Stimulated activated naive CD8-positive, alpha-beta T cell treated with anti-CD3 and anti-CD28 coated beads, Interleukin-15, Interleukin-2, amounts not matched to agents 100 ng/mL and 50 ng/mL, for 24 hours (primary cell): Measurements from ENCODE around the gene ZBTB32.
"Not testable (repeated sequence)": the region's sequence is repeated elsewhere in the genome, so short reads cannot be mapped to it uniquely, and the experiment has no call there.

ENCODE experiments used
- H3K27ac Mint-ChIP-seq: one replicate; pipeline ENCODE4 v1.8.0; 2021; ENCODE audit warnings: mild to moderate bottlenecking, mixed read lengths
- H3K27me3 Mint-ChIP-seq: one replicate; pipeline ENCODE4 v1.8.0; 2021; ENCODE audit warnings: mixed read lengths
- H3K36me3 Mint-ChIP-seq: one replicate; pipeline ENCODE4 v1.8.0; 2021; ENCODE audit warnings: low read depth, mixed read lengths
- H3K4me1 Mint-ChIP-seq: one replicate; pipeline ENCODE4 v1.8.0; 2021; ENCODE audit warnings: low read depth, mixed read lengths
- H3K4me3 Mint-ChIP-seq: one replicate; pipeline ENCODE4 v1.8.0; 2021; ENCODE audit warnings: mild to moderate bottlenecking, mixed read lengths
- H3K9me3 Mint-ChIP-seq: one replicate; pipeline ENCODE4 v1.8.0; 2021; ENCODE audit warnings: mixed read lengths

ZBTB32 gene

DNA sequence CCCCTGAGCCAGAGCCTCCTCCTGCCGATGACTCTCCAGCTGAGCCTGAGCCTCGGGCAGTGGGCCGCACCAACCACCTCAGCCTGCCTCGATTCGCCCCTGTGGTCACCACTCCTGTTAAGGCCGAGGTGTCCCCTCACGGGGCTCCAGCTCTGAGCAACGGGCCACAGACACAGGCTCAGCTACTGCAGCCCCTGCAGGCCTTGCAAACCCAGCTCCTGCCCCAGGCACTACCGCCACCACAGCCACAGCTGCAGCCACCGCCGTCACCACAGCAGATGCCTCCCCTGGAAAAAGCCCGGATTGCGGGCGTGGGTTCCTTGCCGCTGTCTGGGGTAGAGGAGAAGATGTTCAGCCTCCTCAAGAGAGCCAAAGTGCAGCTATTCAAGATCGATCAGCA lies 17.0 kb downstream of the ZBTB32 start:
- Mint-ChIP-seq H3K4me1 (peaks cover 25% of the 10 kb centered on the region), H3K36me3 (peaks cover 72% of the 10 kb centered on the region), H3K4me3 (no peak overlapping the region), H3K27ac (peak overlapping the region; percentile 16), H3K9me3 (no peaks in the 10 kb centered on the region), H3K27me3 (no peaks in the 10 kb centered on the region)

DNA sequence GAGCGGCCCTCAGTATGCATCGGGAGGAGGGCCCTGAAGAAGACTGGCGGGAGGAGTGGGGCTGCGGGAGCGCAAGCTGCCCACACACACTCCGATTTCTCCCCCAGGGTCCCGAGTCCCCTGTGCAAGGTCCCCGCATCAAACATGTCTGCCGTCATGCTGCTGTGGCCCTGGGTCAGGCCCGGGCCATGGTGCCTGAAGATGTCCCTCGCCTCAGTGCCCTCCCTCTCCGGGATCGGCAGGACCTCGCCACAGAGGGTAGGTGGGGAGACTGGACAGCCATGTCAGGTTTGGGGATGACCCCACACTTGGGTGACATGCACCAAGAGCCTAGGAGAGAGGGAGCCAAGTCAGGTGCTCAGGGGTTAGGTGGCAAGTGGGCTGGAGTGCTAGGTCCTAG lies 18.1 kb downstream of the ZBTB32 start:
- Mint-ChIP-seq H3K36me3 (peaks cover 69% of the 10 kb centered on the region), H3K27ac (peak overlapping the region; percentile 16), H3K27me3 (no peaks in the 10 kb centered on the region)

GRCh38 chr19:35722897-35723296 lies 18.5 kb downstream of the ZBTB32 start:
- H3K27ac Mint-ChIP-seq = no peak overlapping the region
- H3K4me1 Mint-ChIP-seq = peaks cover 21% of the 10 kb centered on the region
- H3K9me3 Mint-ChIP-seq = no peaks in the 10 kb centered on the region
- no peak overlapping the region for H3K4me3 Mint-ChIP-seq
- H3K27me3 Mint-ChIP-seq = no peaks in the 10 kb centered on the region
- H3K36me3 Mint-ChIP-seq = peaks cover 73% of the 10 kb centered on the region

More for the DNA sequence above, 18.1 kb downstream of the ZBTB32 start:
- Mint-ChIP-seq H3K4me1 (peaks cover 21% of the 10 kb centered on the region), H3K9me3 (no peaks in the 10 kb centered on the region), H3K4me3 (no peak overlapping the region)

GRCh38 chr19:35723671-35724070 lies 19.3 kb downstream of the ZBTB32 start:
- Mint-ChIP-seq H3K27me3 (no peaks in the 10 kb centered on the region), H3K4me1 (peaks cover 18% of the 10 kb centered on the region), H3K27ac (no peak overlapping the region), H3K4me3 (no peak overlapping the region), H3K36me3 (peaks cover 81% of the 10 kb centered on the region), H3K9me3 (no peaks in the 10 kb centered on the region)

GRCh38 chr19:35724132-35724531 lies 19.8 kb downstream of the ZBTB32 start:
- Mint-ChIP-seq H3K4me1 (peaks cover 14% of the 10 kb centered on the region), H3K36me3 (peaks cover 83% of the 10 kb centered on the region), H3K27ac (peak overlapping the region; percentile 55)
- H3K4me3 Mint-ChIP-seq, H3K9me3 Mint-ChIP-seq, H3K27me3 Mint-ChIP-seq: not testable (repeated sequence)

- H3K4me3 Mint-ChIP-seq = no peak overlapping the region
- H3K36me3 Mint-ChIP-seq = peaks cover 83% of the 10 kb centered on the region
- no peaks in the 10 kb centered on the region for H3K9me3 Mint-ChIP-seq
- H3K27me3 Mint-ChIP-seq = no peaks in the 10 kb centered on the region
- H3K4me1 Mint-ChIP-seq = peaks cover 9% of the 10 kb centered on the region
- peak overlapping the region; percentile 55 for H3K27ac Mint-ChIP-seq
Observed at GRCh38 chr19:35724560-35724959, 20.2 kb downstream of the ZBTB32 start.

GRCh38 chr19:35725216-35725861 lies 21.0 kb downstream of the ZBTB32 start:
- Mint-ChIP-seq H3K9me3 (no peaks in the 10 kb centered on the region), H3K36me3 (peaks cover 85% of the 10 kb centered on the region), H3K27me3 (no peaks in the 10 kb centered on the region), H3K27ac (no peak overlapping the region), H3K4me1 (peaks cover 5% of the 10 kb centered on the region), H3K4me3 (no peak overlapping the region)

- no peaks in the 10 kb centered on the region for H3K9me3 Mint-ChIP-seq
- no peak overlapping the region for H3K27ac Mint-ChIP-seq
- peaks cover 85% of the 10 kb centered on the region for H3K36me3 Mint-ChIP-seq
- H3K27me3 Mint-ChIP-seq = no peaks in the 10 kb centered on the region
- peaks cover 5% of the 10 kb centered on the region for H3K4me1 Mint-ChIP-seq
- H3K4me3 Mint-ChIP-seq = no peak overlapping the region
Observed at GRCh38 chr19:35727053-35727955, 22.9 kb downstream of the ZBTB32 start.

GRCh38 chr19:35727956-35728706 lies 23.8 kb downstream of the ZBTB32 start:
- H3K9me3 Mint-ChIP-seq = no peaks in the 10 kb centered on the region
- H3K27me3 Mint-ChIP-seq = no peaks in the 10 kb centered on the region
- H3K27ac Mint-ChIP-seq = no peak overlapping the region
- H3K36me3 Mint-ChIP-seq = peaks cover 77% of the 10 kb centered on the region
- peaks cover 4% of the 10 kb centered on the region for H3K4me1 Mint-ChIP-seq
- no peak overlapping the region for H3K4me3 Mint-ChIP-seq

DNA sequence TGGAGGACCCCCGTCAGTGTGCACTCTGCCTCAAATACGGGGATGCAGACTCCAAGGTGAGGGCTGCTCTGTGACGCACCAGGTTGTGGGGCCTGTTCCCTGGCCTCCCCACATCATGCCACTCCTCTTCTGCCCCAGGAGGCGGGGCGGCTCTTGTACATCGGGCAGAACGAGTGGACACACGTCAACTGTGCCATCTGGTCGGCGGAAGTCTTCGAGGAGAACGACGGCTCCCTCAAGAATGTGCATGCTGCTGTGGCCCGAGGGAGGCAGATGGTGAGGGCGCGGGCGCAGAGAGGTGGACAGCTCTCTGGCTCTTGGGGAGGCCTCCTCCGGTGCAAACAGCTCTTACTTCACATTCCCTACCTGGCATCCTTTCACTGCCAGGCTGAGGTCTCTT lies 24.7 kb downstream of the ZBTB32 start:
- H3K9me3 Mint-ChIP-seq = no peaks in the 10 kb centered on the region
- no peak overlapping the region for H3K4me3 Mint-ChIP-seq
- peaks cover 72% of the 10 kb centered on the region for H3K36me3 Mint-ChIP-seq
- H3K27me3 Mint-ChIP-seq = no peaks in the 10 kb centered on the region
- no peak overlapping the region for H3K27ac Mint-ChIP-seq
- no peaks in the 10 kb centered on the region for H3K4me1 Mint-ChIP-seq

DNA sequence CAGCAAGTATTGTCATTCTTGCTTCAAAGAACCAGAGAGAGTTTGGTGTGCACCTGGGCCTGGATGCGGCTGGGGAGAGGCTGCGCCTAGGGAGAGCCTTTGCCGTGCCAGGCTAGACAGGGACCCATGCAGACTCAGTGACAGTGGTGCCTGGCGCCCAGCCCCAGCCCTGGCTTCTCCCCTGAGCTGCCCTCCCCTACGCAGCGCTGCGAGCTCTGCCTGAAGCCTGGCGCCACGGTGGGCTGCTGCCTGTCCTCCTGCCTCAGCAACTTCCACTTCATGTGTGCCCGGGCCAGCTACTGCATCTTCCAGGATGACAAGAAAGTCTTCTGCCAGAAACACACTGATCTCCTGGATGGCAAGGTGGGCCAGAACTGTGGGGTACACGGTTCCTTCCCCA lies 25.4 kb downstream of the ZBTB32 start:
- H3K27ac Mint-ChIP-seq = peak overlapping the region; percentile 70
- H3K4me3 Mint-ChIP-seq = no peak overlapping the region
- H3K9me3 Mint-ChIP-seq = no peaks in the 10 kb centered on the region
- H3K27me3 Mint-ChIP-seq = no peaks in the 10 kb centered on the region
- H3K36me3 Mint-ChIP-seq = peaks cover 72% of the 10 kb centered on the region
- H3K4me1 Mint-ChIP-seq = no peaks in the 10 kb centered on the region

DNA sequence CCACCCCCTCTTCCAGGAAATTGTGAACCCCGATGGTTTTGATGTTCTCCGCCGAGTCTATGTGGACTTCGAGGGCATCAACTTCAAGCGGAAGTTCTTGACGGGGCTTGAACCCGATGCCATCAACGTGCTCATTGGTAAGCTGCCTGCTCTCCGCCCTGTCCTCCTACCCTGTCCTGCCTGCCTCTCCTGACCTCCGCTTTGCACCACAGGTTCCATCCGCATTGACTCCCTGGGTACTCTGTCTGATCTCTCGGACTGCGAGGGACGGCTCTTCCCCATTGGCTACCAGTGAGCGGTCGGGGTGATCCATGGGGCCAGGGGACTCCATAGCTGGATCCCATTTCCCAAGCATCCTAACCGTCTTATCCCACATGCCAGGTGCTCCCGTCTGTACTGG lies 26.0 kb downstream of the ZBTB32 start:
- Mint-ChIP-seq H3K4me1 (no peaks in the 10 kb centered on the region), H3K4me3 (no peak overlapping the region), H3K9me3 (no peaks in the 10 kb centered on the region), H3K27me3 (no peaks in the 10 kb centered on the region), H3K36me3 (peaks cover 71% of the 10 kb centered on the region), H3K27ac (no peak overlapping the region)

DNA sequence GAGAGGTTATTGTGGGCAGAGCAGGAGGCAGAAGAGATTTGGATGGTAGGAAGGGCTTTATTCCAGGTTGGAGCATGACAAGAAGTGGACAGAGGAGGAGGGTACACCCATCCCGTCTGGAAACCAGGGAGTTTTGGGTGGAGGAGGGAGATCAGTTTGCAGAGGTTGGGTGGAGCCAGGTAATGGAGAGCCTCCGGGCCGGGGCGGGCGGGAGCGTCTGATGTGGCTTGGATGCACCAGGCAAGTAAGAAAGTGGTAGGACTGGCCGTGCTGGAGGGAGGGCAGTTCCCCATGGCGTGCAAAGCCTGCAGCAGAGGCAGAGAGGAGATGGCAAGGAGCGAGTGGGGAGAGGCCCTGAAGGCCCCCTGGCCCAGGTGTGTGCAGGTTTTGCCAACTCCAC lies 27.0 kb downstream of the ZBTB32 start:
- no peak overlapping the region for H3K27ac Mint-ChIP-seq
- H3K4me1 Mint-ChIP-seq = peaks cover 5% of the 10 kb centered on the region
- no peak overlapping the region for H3K4me3 Mint-ChIP-seq
- H3K9me3 Mint-ChIP-seq = no peaks in the 10 kb centered on the region
- no peaks in the 10 kb centered on the region for H3K27me3 Mint-ChIP-seq
- H3K36me3 Mint-ChIP-seq = peaks cover 68% of the 10 kb centered on the region

DNA sequence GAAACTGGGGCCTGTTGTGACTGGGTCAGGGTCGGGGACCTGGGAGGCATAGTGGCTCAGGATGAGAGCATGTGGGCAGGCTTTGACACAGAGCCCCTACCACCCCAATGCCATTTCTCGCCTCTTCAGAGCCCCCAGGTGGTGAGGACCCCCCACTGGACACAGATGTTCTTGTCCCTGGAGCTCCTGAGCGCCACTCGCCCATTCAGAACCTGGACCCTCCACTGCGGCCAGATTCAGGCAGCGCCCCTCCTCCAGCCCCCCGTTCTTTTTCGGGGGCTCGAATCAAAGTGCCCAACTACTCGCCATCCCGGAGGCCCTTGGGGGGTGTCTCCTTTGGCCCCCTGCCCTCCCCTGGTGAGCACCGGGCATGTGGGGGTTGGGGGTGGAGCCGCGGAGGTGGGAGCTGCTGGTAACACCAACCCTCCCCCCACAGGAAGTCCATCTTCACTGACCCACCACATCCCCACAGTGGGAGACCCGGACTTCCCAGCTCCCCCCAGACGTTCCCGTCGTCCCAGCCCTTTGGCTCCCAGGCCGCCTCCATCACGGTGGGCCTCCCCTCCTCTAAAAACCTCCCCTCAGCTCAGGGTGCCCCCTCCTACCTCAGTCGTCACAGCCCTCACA lies 27.5 kb downstream of the ZBTB32 start:
- no peak overlapping the region for H3K4me3 Mint-ChIP-seq
- H3K27me3 Mint-ChIP-seq = no peaks in the 10 kb centered on the region
- H3K36me3 Mint-ChIP-seq = peaks cover 69% of the 10 kb centered on the region
- H3K9me3 Mint-ChIP-seq = no peaks in the 10 kb centered on the region
- no peak overlapping the region for H3K27ac Mint-ChIP-seq
- H3K4me1 Mint-ChIP-seq = peaks cover 8% of the 10 kb centered on the region
